Pancreas (tissue), 10 donors: Measurements from ENCODE around the gene RHBDL1. TPM values are rescaled to one million over a fixed set of nuclear protein-coding genes. Genes with fewer than 3 reads are reported as not detected.

Source experiments
- ATAC-seq, 4 donors: fragments of 200-7000 bp; cut with Tn5 transposase; one replicate each; pipeline versions ENCODE4 v1.8.0 to v1.9.1; 2020; ENCODE audit warnings: mild to moderate bottlenecking in 4 of 4, moderate library complexity in 4 of 4
- DNase-seq, 6 donors: peaks; one replicate each; pipeline ENCODE4 v3.0.0-alpha.2; 2020
- FAIRE-seq: peaks from 2 replicates; lab custom pipeline; 2012; peaks lifted over from hg19 to GRCh38; lab: Jason Lieb, UNC
- H3K27ac ChIP-seq, 4 donors: fragments of 200-600 bp; sonication (generic); 1 replicate in 3 of 4; 2 replicates in 1 of 4; pipeline versions ENCODE4 v1.5.0 to v1.8.0; 2020
- H3K27me3 ChIP-seq, 4 donors: fragments of 200-600 bp; one replicate each; pipeline ENCODE4 v1.8.0; 2021
- H3K36me3 ChIP-seq, 3 donors: fragments of 200-600 bp; sonication (generic) in 1 of 3; one replicate each; pipeline versions ENCODE4 v1.5.0 to v1.8.0; 2020 to 2021
- H3K4me1 ChIP-seq, 3 donors: fragments of 200-600 bp; one replicate each; pipeline ENCODE4 v1.8.0; 2021
- H3K4me3 ChIP-seq, 4 donors: fragments of 200-600 bp; sonication (generic) in 2 of 4; one replicate each; pipeline versions ENCODE4 v1.5.0 to v1.8.0; 2020 to 2021
- H3K9me3 ChIP-seq, 4 donors: fragments of 200-600 bp; one replicate each; pipeline ENCODE4 v1.8.0; 2021
- WGBS, 2 donors: extraction: QIAGEN DNeasy Blood & Tissue Kit; methylation state at CpG; one replicate each; pipeline ENCODE4 v1.1.7; 2013; 5-methylcytosine and 5-hydroxymethylcytosine counted together
- intact Hi-C, 3 donors: fragments of 100-400 bp; cut with DNase I; formaldehyde crosslinking; loops; one replicate each; pipeline versions ENCODE4 v1.11.1 to v1.14.2; 2022
- polyA plus RNA-seq, 2 donors: library from polyadenylated mRNA; stranded (reverse); fragments of 200-250 nt; gene quantifications; one replicate each; pipeline ENCODE4 v1.2.3, GENCODE V29; 2013
- total RNA-seq, 6 donors: library from RNA; stranded (reverse); fragmentation: NEBNext Ultra II Directional in 4 of 6; extraction: Animal tissue kit (Norgen Biotek cat#: 25700) in 4 of 6; gene quantifications; one replicate each; pipeline versions ENCODE4 v1.2.1 to v1.2.4, GENCODE V29; 2021 to 2023
- TF ChIP-seq, protein P1 (sequence below), 4 donors: fragments of 200-600 bp; sonication (generic) in 3 of 4; IDR thresholded peaks; one replicate each; pipeline versions ENCODE4 v1.5.0 to v1.8.0; 2021; ENCODE audit warnings: antibody characterized with exemption in 4 of 4
- donor health status: healthy with polysubstance abuse.
- donor health status: DM: no; HTN: no; CAD: no; lungs with moderate emphysema.
- donor health status: DM: no; HTN: no; CAD: no.
- donor health status: control.
- donor health status: control.
- donor health status: Bipolar disorder and iron deficiency.
- donor health status: DM: yes; HTN: yes; CAD: no.
- donor health status: DM: no; HTN: no; CAD: no.
- donor health status: DM: no; HTN: no; CAD: no.
- donor health status: DM: yes; HTN: yes; CAD: no.

Gene RHBDL1
- total and polyA plus RNA-seq, 8 donors = 0.28 to 5.1 (median 0.98) TPM

DNA sequence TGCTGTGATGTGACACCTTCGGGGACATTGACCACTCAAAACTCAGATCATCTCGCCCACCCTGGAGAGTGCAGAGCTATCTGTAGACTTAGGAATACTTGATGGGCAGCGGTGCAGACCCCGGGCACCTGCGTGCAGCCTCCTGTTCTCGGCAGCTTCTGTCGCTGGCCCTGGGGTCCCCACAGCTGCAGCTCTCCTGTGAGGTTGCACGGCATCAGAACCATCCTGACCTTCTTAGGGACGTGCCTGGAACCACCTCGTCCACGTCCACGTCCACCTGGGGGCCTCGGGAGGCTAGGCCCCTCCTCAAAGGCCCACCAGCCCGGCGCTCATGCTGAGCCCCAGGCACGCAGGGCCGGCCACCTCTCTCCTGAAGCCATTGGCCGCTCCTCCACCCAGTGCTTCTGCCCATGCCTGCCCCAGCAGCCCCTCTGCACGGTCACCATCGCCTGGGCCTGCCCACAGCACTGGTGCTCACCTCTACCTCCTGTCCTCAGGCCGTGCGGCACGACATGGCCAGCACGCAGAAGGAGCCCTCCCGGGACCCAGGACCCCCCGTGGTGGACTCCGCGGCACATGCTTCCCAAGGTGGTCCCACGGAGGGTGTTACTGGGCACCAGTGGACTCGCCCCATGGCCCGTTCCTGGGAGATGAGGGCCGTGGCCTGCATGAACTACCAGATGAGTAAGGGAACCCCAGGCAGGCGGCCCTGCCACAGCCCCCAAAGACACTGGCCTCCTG, 47.0 kb upstream of the RHBDL1 start:
- Histone ChIP-seq H3K4me1 (peaks cover 3 to 6% (median 5%) of the 10 kb centered on the region in 3 donors), H3K4me3 (no peak overlapping the region), H3K9me3 (no peaks in the 10 kb centered on the region), H3K36me3 (peaks cover 0 to 40% (median 11%) of the 10 kb centered on the region in 3 donors), H3K27ac (no peak overlapping the region), H3K27me3 (no peaks in the 10 kb centered on the region)
- DNase-seq (peak in 1 of 6 donors; percentile 77), ATAC-seq (no peak), FAIRE-seq (no peak)
- intact Hi-C loops = no loop called here
- 93 to 94% methylated on average over 33 of the region's 33 CpGs for WGBS, 2 donors
- TF ChIP-seq, protein P1, sequence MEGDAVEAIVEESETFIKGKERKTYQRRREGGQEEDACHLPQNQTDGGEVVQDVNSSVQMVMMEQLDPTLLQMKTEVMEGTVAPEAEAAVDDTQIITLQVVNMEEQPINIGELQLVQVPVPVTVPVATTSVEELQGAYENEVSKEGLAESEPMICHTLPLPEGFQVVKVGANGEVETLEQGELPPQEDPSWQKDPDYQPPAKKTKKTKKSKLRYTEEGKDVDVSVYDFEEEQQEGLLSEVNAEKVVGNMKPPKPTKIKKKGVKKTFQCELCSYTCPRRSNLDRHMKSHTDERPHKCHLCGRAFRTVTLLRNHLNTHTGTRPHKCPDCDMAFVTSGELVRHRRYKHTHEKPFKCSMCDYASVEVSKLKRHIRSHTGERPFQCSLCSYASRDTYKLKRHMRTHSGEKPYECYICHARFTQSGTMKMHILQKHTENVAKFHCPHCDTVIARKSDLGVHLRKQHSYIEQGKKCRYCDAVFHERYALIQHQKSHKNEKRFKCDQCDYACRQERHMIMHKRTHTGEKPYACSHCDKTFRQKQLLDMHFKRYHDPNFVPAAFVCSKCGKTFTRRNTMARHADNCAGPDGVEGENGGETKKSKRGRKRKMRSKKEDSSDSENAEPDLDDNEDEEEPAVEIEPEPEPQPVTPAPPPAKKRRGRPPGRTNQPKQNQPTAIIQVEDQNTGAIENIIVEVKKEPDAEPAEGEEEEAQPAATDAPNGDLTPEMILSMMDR (IDR thresholded peaks at IDR 0.05) = no peak

DNA sequence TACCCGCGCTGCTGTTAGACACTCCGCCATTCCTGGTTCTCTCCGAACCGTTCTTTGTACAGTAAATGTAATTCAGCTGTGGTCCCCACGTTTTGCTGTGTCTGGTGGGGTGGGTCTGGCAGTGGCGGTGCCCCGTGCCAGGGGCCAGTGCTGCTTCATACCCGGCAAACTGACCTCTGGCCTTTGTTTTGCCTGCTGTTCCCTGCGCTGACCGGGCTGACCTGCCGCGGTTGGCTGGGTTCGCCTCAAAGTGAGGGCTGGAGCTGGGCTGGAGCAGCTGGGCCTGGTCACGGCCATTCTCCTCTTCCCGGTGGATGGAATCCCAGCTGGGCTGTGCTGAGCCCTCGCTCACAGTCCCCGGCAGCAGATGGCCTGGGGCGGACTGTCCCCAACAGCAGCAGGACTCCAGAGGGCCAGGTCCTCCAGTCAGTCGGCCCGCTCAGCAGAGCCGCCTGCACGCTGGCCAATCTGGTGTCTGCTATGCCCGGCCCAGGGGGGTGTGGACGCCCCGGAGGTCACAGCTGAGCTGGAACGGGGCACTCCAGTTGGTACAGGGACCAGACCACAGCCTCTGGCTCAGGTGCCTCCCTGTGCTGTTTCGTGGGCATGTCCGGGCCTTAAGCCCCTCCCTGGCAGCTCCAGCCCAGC, 46.2 kb upstream of the RHBDL1 start:
- Histone ChIP-seq H3K27me3 (no peaks in the 10 kb centered on the region), H3K27ac (no peak overlapping the region), H3K4me1 (peaks cover 3 to 6% (median 5%) of the 10 kb centered on the region in 3 donors), H3K9me3 (no peaks in the 10 kb centered on the region), H3K36me3 (peaks cover 0 to 43% (median 11%) of the 10 kb centered on the region in 3 donors), H3K4me3 (no peak overlapping the region)
- DNase-seq (peak in 2 of 6 donors; percentile 21 to 83), FAIRE-seq (no peak), ATAC-seq (peak in 2 of 4 donors; percentile 2 to 3)
- 82 to 87% methylated on average over 27 to 29 of the region's 29 CpGs for WGBS, 2 donors
- TF ChIP-seq, protein P1 (IDR thresholded peaks at IDR 0.05) = no peak
- intact Hi-C loops = no loop called here

DNA sequence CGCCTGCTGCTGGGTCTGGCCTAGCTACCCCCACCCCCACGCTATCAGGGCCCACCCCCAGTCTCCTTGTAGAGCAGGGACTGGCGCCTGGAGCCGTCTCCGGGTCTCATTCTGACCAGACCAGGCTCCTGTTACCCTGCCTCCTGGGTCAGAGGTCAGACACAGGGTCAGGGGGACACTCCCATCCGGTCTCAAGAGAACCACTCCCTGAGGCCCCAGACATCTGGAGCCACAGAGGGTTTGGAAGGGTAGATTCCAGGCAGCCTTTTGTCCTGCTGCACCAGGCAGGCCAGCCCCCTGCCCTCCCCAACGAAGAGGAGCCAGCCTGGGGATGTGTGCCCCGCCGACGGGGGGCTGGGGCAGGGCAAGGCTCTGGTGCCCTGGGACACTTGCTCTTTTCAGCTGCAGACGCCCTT, 45.6 kb upstream of the RHBDL1 start:
- TF ChIP-seq, protein P1 (IDR thresholded peaks at IDR 0.05) = no peak
- no peak for FAIRE-seq
- Histone ChIP-seq H3K4me1 (peaks cover 3 to 6% (median 5%) of the 10 kb centered on the region in 3 donors), H3K27ac (no peak overlapping the region), H3K36me3 (peaks cover 0 to 43% (median 11%) of the 10 kb centered on the region in 3 donors), H3K4me3 (no peak overlapping the region), H3K9me3 (no peaks in the 10 kb centered on the region), H3K27me3 (no peaks in the 10 kb centered on the region)
- no peak for ATAC-seq
- DNase-seq = peak in 1 of 6 donors; percentile 29
- 72 to 78% methylated on average over 11 of the region's 11 CpGs for WGBS, 2 donors
- intact Hi-C loops = no loop called here

DNA sequence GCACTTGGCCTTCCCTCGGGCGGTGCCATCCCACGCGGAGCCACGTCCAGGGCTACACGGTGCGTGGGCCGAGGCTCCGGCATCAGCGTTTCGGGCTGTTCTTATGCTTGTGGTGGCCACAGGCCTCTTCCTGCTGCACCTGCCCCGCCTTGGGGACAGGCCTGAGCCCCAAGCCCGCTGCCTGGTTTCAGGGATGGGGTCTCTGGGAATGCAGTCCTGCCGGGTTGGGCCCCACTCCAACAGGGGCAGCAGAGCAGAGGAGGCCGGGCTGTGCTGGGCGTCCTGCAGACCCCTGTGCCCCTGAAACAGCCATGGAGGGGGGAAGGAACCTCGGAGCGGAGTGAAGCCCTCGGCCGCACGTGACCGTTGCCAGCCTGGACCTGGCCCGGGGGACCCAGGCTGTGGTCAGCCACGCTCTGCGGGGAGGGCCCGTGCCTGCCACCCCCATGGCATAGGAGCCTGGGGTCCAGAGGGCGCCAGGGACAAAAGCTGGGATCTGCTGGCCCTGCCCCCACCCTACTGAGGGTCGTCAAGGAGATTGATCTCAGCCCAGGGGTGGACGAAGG, 45.1 kb upstream of the RHBDL1 start:
- FAIRE-seq (no peak), DNase-seq (peak in 3 of 6 donors; percentile 15 to 81 (median 51)), ATAC-seq (peak in 3 of 4 donors; percentile 4 to 6 (median 5))
- Histone ChIP-seq H3K4me1 (peaks cover 3 to 6% (median 5%) of the 10 kb centered on the region in 3 donors), H3K9me3 (no peaks in the 10 kb centered on the region), H3K27me3 (no peaks in the 10 kb centered on the region), H3K36me3 (peaks cover 0 to 42% (median 11%) of the 10 kb centered on the region in 3 donors), H3K27ac (no peak overlapping the region), H3K4me3 (no peak overlapping the region)
- TF ChIP-seq, protein P1 (IDR thresholded peaks at IDR 0.05) = no peak
- intact Hi-C loops = no loop called here
- WGBS, 2 donors = 60 to 67% methylated on average over 29 of the region's 29 CpGs
